ENCODE measurements around the gene IGFALS. TPM values are rescaled to one million over a fixed set of nuclear protein-coding genes. Genes with fewer than 3 reads are reported as not detected.

The IGFALS gene
- total and polyA plus RNA-seq, 2 experiments from 2014 or later = 0.16 TPM; not detected in 1

DNA sequence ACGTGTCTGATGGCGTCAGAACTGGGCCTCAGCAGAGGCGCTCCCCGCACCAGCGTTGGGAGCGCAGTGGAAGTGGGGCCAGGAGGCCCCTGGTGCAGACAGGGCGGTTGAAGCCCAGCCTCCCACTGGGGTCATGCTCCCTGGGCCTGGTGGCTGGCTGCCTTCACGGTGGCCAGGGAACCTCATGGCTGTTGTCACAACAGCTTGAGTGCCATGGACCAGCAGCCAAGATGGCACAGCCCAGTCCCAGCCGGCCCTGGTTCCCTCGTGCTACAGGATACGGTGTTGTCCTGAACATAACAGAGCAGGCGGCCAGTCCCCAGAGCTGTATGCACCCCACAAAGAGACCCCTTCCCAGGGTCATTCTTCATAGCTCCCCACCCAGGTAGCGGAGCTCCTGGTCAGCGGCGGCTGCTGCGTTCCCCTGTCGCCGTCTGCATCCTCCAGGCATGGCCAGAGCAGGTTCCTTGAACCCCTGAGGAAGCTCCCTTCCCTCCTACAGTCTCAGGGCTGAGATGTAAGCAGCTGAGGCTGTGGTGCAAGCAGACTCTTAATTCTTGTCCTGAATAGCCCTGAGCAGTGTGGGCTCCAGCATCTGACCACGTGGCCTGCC lies 51.8 kb downstream of the IGFALS start:
- Mint-ChIP-seq H3K36me3 (ENCODE audit: low read depth) (peaks cover 8% of the 10 kb centered on the region; the same call in 2 of the 3 replicates), H3K4me1 (no peaks in the 10 kb centered on the region), H3K27me3 (ENCODE audit: insufficient read depth, low read depth, poor library complexity) (peaks cover 6% of the 10 kb centered on the region), H3K4me3 (no peak overlapping the region), H3K27ac (no peak overlapping the region), H3K9me3 (peaks cover 3% of the 10 kb centered on the region; the same call in 2 of the 3 replicates)
- no peak for ATAC-seq
- no peak overlapping the region for H3K4me2 ChIP-seq
- peaks cover 29% of the 10 kb centered on the region for H3F3A ChIP-seq (replicated peaks; ENCODE audit: low read depth)
- no peak overlapping the region for H3K4me3 ChIP-seq
- no peaks in the 10 kb centered on the region for H3K27me3 ChIP-seq (ENCODE audit: insufficient read depth)
- no peaks in the 10 kb centered on the region for H3K9me2 ChIP-seq (ENCODE audit: insufficient read depth)
- DNase-seq (ENCODE audit: low spot score) = no peak
- H4K20me1 ChIP-seq (replicated peaks; ENCODE audit: insufficient read depth) = no peaks in the 10 kb centered on the region
- no peaks in the 10 kb centered on the region for H3K36me3 ChIP-seq (ENCODE audit: insufficient read depth)
- TF ChIP-seq, protein P1, sequence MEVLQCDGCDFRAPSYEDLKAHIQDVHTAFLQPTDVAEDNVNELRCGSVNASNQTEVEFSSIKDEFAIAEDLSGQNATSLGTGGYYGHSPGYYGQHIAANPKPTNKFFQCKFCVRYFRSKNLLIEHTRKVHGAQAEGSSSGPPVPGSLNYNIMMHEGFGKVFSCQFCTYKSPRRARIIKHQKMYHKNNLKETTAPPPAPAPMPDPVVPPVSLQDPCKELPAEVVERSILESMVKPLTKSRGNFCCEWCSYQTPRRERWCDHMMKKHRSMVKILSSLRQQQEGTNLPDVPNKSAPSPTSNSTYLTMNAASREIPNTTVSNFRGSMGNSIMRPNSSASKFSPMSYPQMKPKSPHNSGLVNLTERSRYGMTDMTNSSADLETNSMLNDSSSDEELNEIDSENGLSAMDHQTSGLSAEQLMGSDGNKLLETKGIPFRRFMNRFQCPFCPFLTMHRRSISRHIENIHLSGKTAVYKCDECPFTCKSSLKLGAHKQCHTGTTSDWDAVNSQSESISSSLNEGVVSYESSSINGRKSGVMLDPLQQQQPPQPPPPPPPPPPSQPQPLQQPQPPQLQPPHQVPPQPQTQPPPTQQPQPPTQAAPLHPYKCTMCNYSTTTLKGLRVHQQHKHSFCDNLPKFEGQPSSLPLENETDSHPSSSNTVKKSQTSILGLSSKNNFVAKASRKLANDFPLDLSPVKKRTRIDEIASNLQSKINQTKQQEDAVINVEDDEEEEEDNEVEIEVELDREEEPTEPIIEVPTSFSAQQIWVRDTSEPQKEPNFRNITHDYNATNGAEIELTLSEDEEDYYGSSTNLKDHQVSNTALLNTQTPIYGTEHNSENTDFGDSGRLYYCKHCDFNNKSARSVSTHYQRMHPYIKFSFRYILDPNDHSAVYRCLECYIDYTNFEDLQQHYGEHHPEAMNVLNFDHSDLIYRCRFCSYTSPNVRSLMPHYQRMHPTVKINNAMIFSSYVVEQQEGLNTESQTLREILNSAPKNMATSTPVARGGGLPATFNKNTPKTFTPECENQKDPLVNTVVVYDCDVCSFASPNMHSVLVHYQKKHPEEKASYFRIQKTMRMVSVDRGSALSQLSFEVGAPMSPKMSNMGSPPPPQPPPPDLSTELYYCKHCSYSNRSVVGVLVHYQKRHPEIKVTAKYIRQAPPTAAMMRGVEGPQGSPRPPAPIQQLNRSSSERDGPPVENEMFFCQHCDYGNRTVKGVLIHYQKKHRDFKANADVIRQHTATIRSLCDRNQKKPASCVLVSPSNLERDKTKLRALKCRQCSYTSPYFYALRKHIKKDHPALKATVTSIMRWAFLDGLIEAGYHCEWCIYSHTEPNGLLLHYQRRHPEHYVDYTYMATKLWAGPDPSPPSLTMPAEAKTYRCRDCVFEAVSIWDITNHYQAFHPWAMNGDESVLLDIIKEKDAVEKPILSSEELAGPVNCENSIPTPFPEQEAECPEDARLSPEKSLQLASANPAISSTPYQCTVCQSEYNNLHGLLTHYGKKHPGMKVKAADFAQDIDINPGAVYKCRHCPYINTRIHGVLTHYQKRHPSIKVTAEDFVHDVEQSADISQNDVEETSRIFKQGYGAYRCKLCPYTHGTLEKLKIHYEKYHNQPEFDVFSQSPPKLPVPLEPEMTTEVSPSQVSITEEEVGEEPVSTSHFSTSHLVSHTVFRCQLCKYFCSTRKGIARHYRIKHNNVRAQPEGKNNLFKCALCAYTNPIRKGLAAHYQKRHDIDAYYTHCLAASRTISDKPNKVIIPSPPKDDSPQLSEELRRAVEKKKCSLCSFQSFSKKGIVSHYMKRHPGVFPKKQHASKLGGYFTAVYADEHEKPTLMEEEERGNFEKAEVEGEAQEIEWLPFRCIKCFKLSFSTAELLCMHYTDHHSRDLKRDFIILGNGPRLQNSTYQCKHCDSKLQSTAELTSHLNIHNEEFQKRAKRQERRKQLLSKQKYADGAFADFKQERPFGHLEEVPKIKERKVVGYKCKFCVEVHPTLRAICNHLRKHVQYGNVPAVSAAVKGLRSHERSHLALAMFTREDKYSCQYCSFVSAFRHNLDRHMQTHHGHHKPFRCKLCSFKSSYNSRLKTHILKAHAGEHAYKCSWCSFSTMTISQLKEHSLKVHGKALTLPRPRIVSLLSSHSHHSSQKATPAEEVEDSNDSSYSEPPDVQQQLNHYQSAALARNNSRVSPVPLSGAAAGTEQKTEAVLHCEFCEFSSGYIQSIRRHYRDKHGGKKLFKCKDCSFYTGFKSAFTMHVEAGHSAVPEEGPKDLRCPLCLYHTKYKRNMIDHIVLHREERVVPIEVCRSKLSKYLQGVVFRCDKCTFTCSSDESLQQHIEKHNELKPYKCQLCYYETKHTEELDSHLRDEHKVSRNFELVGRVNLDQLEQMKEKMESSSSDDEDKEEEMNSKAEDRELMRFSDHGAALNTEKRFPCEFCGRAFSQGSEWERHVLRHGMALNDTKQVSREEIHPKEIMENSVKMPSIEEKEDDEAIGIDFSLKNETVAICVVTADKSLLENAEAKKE (CRISPR knock-in tag; IDR thresholded peaks at IDR 0.05) = no peak
- no peak for TF ChIP-seq EZH2phosphoT487 (IDR thresholded peaks at IDR 0.05; ENCODE audit: unreplicated experiment)
- no peak for TF ChIP-seq POLR2AphosphoS5 (IDR thresholded peaks at IDR 0.05; ENCODE audit: low read depth)
- H3K4me1 ChIP-seq (ENCODE audit: insufficient read depth) = no peaks in the 10 kb centered on the region
- no peak overlapping the region for H2AFZ ChIP-seq
- H3K27ac ChIP-seq (ENCODE audit: low read depth) = no peak overlapping the region
- H3K79me2 ChIP-seq (replicated peaks; ENCODE audit: insufficient read depth) = no peaks in the 10 kb centered on the region

DNA sequence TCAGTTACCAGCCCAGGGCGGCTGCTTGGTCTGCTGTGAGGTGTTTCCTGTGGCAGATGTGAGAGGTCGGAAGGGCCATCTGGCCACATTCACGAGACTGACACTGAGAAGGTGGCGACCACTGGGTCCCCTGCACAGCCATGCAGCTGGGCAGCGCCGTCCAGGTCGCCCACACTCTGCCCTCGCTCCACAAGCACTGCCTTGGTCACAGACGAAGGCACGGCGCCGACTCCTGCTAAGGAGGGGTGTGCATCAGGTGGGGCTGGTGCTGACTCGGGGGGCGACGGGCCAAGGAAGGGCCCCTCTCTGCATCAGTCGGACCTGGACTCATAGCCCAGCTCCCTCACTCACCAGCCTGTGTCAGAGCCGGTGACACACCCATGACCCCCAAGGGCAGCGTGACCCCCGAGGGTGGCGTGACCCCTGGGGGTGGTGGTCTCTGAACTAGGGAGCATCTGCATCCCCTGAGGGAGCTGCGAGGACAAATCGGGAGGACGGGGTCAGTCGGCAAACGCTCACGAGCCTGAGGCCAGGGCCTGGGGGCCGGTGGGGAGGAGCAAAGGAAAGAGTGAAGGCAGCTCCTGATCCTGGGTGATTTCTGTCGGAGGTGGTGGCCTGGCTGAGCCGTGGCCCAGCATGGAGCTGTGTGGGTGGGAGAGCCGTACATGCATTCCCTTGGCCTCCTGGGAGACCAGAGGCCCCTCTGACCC lies 52.6 kb downstream of the IGFALS start:
- Mint-ChIP-seq H3K36me3 (ENCODE audit: low read depth) (peaks cover 8% of the 10 kb centered on the region; the same call in 2 of the 3 replicates), H3K9me3 (peaks cover 3% of the 10 kb centered on the region; the same call in 2 of the 3 replicates), H3K4me1 (no peaks in the 10 kb centered on the region), H3K27ac (no peak overlapping the region; the same call in 1 of the 2 replicates), H3K4me3 (no peak overlapping the region), H3K27me3 (ENCODE audit: insufficient read depth, low read depth, poor library complexity) (peaks cover 6% of the 10 kb centered on the region)
- no peaks in the 10 kb centered on the region for H3K9me2 ChIP-seq (ENCODE audit: insufficient read depth)
- no peaks in the 10 kb centered on the region for H3K4me1 ChIP-seq (ENCODE audit: insufficient read depth)
- H4K20me1 ChIP-seq (replicated peaks; ENCODE audit: insufficient read depth) = no peaks in the 10 kb centered on the region
- H3K27me3 ChIP-seq (ENCODE audit: insufficient read depth) = no peaks in the 10 kb centered on the region
- DNase-seq (ENCODE audit: low spot score) (no peak), ATAC-seq (no peak)
- H3K79me2 ChIP-seq (replicated peaks; ENCODE audit: insufficient read depth) = no peaks in the 10 kb centered on the region
- peaks cover 36% of the 10 kb centered on the region for H3F3A ChIP-seq (replicated peaks; ENCODE audit: low read depth)
- no peaks in the 10 kb centered on the region for H3K36me3 ChIP-seq (ENCODE audit: insufficient read depth)
- no peak overlapping the region for H3K4me3 ChIP-seq
- no peak overlapping the region for H3K27ac ChIP-seq (ENCODE audit: low read depth)
- H3K4me2 ChIP-seq = no peak overlapping the region
- H2AFZ ChIP-seq = no peak overlapping the region
- TF ChIP-seq, protein P2, sequence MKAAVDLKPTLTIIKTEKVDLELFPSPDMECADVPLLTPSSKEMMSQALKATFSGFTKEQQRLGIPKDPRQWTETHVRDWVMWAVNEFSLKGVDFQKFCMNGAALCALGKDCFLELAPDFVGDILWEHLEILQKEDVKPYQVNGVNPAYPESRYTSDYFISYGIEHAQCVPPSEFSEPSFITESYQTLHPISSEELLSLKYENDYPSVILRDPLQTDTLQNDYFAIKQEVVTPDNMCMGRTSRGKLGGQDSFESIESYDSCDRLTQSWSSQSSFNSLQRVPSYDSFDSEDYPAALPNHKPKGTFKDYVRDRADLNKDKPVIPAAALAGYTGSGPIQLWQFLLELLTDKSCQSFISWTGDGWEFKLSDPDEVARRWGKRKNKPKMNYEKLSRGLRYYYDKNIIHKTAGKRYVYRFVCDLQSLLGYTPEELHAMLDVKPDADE (IDR thresholded peaks at IDR 0.05) = no peak
- TF ChIP-seq JUNB (IDR thresholded peaks at IDR 0.05; ENCODE audit: unreplicated experiment) (no peak), ZNF331 (CRISPR knock-in tag; IDR thresholded peaks at IDR 0.05; ENCODE audit: low read depth) (no peak), EZH2phosphoT487 (IDR thresholded peaks at IDR 0.05; ENCODE audit: unreplicated experiment) (no peak), ZNF114 (CRISPR knock-in tag; IDR thresholded peaks at IDR 0.05) (no peak)
- TF ChIP-seq, protein P3, sequence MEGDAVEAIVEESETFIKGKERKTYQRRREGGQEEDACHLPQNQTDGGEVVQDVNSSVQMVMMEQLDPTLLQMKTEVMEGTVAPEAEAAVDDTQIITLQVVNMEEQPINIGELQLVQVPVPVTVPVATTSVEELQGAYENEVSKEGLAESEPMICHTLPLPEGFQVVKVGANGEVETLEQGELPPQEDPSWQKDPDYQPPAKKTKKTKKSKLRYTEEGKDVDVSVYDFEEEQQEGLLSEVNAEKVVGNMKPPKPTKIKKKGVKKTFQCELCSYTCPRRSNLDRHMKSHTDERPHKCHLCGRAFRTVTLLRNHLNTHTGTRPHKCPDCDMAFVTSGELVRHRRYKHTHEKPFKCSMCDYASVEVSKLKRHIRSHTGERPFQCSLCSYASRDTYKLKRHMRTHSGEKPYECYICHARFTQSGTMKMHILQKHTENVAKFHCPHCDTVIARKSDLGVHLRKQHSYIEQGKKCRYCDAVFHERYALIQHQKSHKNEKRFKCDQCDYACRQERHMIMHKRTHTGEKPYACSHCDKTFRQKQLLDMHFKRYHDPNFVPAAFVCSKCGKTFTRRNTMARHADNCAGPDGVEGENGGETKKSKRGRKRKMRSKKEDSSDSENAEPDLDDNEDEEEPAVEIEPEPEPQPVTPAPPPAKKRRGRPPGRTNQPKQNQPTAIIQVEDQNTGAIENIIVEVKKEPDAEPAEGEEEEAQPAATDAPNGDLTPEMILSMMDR (conservative IDR thresholded peaks at IDR 0.05; ENCODE audit: low read depth in 2 of 2) = no peak

Data from GM23338 (cell line).